SJSA1 (cell line): ENCODE data around the gene EML5. TPM values are rescaled to one million over a fixed set of nuclear protein-coding genes. Genes with fewer than 3 reads are reported as not detected.

Experiments used
- DNase-seq, 2 experiments: peaks; one replicate each; pipeline ENCODE4 v3.0.0-alpha.2; 2015 to 2020; ENCODE audit warnings: low spot score in 2 of 2, low read depth in 1 of 2
- H3K27ac ChIP-seq: fragments of 250-450 bp; sonication (Bioruptor Pico); 2 replicates; pipeline ENCODE4 v1.5.1; 2020; ENCODE audit warnings: mild to moderate bottlenecking, moderate library complexity
- H3K27me3 ChIP-seq: fragments of 250-450 bp; sonication (Bioruptor Pico); replicated peaks from 2 replicates; pipeline ENCODE4 v1.5.1; 2020; ENCODE audit warnings: mild to moderate bottlenecking, moderate library complexity
- H3K36me3 ChIP-seq: fragments of 250-450 bp; sonication (Bioruptor Pico); 2 replicates; pipeline ENCODE4 v1.5.1; 2020; ENCODE audit warnings: mild to moderate bottlenecking
- H3K4me1 ChIP-seq: fragments of 250-450 bp; sonication (Bioruptor Pico); replicated peaks from 2 replicates; pipeline ENCODE4 v1.6.1; 2021; ENCODE audit warnings: mild to moderate bottlenecking
- H3K4me3 ChIP-seq: fragments of 250-450 bp; sonication (Bioruptor Pico); 2 replicates; pipeline ENCODE4 v1.5.1; 2020; ENCODE audit warnings: mild to moderate bottlenecking
- H3K9me3 ChIP-seq: fragments of 250-450 bp; sonication (Bioruptor Pico); replicated peaks from 2 replicates; pipeline ENCODE4 v1.5.1; 2020; ENCODE audit warnings: mild to moderate bottlenecking
- total RNA-seq: library from RNA; depleted of rRNA; stranded (reverse); fragments of >200 nt; shearing (Covaris generic); gene quantifications from 2 replicates; pipeline ENCODE4 v1.2.3, GENCODE V29; 2014

Gene EML5
- total RNA-seq, 1 experiment from 2014 or later, result not detected

DNA sequence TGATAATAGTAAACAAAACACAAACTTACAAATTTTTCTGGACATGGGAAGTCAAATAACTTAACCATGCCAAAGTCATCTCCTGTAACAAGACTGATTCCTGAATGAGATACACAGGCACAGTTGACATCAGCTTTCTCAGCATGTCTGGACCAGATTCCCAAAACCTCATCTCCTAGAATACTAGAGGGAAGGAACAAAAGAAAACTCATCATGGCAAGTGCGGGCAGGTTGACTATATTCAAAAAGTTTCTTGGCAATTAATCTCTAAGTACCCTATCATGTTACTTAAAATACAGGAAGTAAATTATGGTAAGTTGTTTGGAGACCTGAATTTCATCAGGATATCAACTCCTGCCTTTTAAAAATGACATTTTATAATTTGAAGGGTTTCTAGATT, 176.1 kb downstream of the EML5 start:
- no peak overlapping the region for H3K4me3 ChIP-seq
- peaks cover 11% of the 10 kb centered on the region for H3K36me3 ChIP-seq
- no peak overlapping the region for H3K27ac ChIP-seq
- H3K9me3 ChIP-seq, result no peaks in the 10 kb centered on the region
- peaks cover 25% of the 10 kb centered on the region for H3K4me1 ChIP-seq
- H3K27me3 ChIP-seq, result no peaks in the 10 kb centered on the region
- no peak for DNase-seq

DNA sequence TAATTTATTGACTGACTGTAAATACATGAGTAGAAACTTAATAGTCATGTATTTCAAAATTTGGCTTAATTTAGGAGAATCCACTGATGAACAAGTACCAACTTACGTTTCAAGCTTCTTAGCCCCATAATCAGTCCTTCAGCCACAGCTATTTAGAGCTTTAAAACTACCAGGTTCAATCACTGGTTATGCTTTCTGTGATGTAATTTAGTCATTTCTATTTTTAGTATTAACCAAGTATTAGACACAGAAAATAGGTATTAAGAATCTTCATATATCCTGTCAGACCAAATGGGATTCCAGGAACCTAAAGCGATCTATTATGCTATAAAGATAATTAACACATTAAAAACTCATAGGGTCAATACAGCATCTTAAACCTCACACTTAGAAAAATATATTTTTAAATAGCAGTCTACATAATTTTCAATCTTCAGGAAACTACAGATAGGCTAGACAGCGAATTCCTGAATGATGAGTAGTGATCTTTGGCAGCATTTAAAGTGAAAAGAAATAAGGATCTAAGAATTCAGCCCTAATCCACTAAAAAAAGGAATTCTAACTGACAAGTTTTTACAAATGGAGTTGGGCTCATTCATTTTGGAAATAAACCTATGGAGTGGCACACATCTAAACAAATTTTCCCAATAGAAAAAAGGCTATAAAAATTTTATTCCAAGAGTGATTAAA, 178.4 kb downstream of the EML5 start:
- H3K4me3 ChIP-seq, result no peak overlapping the region
- H3K4me1 ChIP-seq, result peaks cover 25% of the 10 kb centered on the region
- H3K27ac ChIP-seq, result peak overlapping the region; percentile 38
- H3K9me3 ChIP-seq, result no peaks in the 10 kb centered on the region
- H3K27me3 ChIP-seq, result no peaks in the 10 kb centered on the region
- H3K36me3 ChIP-seq, result peaks cover 29% of the 10 kb centered on the region
- DNase-seq, result peak in 1 of 2 experiments; percentile 64

DNA sequence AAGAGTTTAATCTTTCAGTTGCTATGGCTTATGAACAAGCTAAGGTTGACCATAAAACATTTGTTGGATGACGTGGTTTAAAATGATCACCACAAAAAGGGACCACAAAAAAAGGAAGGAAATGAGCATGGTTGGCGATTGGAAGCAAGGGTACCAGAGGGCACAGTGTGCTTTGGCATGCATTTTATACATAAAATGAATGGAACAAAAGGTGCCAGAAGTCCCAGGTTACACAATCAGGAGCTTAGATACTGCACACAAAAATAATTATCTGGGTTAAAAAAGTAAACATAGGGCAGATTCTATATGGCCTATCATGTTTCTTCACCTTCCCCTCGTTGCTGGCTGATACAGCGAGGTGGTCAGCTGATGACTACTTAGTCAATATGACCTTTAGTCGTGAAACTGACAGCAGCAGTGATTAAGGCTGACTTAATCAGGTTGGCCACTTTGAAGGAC, 179.2 kb downstream of the EML5 start:
- no peaks in the 10 kb centered on the region for H3K9me3 ChIP-seq
- H3K36me3 ChIP-seq, result peaks cover 37% of the 10 kb centered on the region
- H3K27ac ChIP-seq, result peak overlapping the region; percentile 38; the same call in 1 of the 2 replicates
- DNase-seq, result peak in 1 of 2 experiments; percentile 3
- peaks cover 25% of the 10 kb centered on the region for H3K4me1 ChIP-seq
- no peak overlapping the region for H3K4me3 ChIP-seq
- no peaks in the 10 kb centered on the region for H3K27me3 ChIP-seq

DNA sequence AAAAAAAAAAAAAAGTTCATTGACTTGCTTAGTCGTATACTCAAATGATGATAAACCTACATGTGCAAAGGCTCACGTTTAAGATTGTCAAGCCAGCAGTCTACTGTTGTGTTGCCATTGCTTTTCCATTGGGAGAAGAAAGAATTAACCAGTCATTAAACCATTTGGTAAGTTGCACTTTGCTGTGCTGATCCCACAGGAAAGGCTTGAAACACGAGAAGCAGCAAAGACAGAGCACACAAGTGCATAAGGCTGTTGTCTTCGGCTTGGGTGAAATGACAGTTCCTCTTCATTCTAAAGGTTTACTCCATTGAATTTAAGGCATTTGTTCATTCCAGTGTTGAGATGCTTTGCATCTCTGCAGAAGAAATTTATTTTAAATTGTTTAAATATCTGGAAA, 179.8 kb downstream of the EML5 start:
- no peak for DNase-seq
- no peaks in the 10 kb centered on the region for H3K27me3 ChIP-seq
- no peaks in the 10 kb centered on the region for H3K9me3 ChIP-seq
- H3K27ac ChIP-seq, result no peak overlapping the region
- peaks cover 25% of the 10 kb centered on the region for H3K4me1 ChIP-seq
- H3K4me3 ChIP-seq, result no peak overlapping the region
- peaks cover 40% of the 10 kb centered on the region for H3K36me3 ChIP-seq

DNA sequence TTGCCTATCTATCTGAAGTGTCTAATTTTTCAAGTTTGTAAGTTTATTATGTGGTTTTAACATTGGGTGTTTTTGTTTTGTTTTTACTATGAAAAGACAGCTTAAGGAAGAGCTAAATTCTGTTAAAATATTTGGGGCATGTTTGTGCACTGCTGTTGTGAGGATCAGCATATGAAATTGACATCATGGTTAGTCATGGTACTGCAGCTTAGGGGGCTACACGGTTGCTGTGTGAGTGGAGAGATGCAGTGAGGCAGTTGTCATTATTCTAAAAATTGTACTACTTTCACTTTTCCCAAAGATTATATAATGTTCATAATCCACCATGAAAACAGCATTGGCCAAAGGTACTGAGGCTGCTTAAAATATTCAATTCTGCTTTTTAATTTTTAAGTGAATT, 180.9 kb downstream of the EML5 start:
- Histone ChIP-seq H3K36me3 (peaks cover 43% of the 10 kb centered on the region), H3K9me3 (no peaks in the 10 kb centered on the region), H3K27ac (no peak overlapping the region), H3K27me3 (no peaks in the 10 kb centered on the region), H3K4me1 (peaks cover 25% of the 10 kb centered on the region), H3K4me3 (no peak overlapping the region)
- DNase-seq, result no peak

DNA sequence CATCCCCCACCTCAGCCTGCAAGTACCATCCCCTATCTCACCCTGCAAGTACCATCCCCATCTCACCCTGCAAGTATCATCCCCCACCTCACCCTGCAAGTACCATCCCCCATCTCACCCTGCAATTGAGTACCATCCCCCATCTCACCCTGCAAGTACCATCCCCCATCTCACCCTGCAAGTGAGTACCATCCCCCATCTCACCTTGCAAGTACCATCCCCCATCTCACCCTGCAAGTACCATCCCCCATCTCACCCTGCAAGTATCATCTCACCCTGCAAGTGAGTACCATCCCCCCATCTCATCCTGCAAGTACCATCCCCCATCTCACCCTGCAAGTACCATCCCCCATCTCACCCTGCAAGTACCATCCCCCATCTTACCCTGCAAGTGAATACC, 184.9 kb downstream of the EML5 start:
- DNase-seq, result no peak
- no peaks in the 10 kb centered on the region for H3K9me3 ChIP-seq
- H3K4me3 ChIP-seq, result no peak overlapping the region
- no peaks in the 10 kb centered on the region for H3K27me3 ChIP-seq
- peaks cover 69% of the 10 kb centered on the region for H3K36me3 ChIP-seq
- peaks cover 3% of the 10 kb centered on the region for H3K4me1 ChIP-seq
- H3K27ac ChIP-seq, result no peak overlapping the region

DNA sequence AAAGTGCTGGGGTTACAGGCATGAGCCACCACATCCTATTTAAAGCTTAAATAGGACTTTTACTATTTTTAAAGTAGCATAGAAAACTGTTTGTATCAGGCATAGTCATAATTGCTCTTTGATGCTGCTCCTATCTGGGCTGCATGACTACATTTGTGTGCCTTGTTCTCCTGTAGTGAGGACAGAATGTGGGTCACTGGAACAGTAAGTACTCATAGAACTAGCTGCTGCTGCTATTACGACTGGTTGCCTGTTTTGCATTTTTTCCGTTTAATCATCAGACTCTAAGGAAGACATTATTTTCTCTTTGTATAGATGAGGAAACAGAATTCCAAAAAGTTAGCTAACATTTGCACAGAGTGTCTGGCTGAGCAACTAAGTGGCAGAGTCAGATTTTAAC, 187.2 kb downstream of the EML5 start:
- H3K4me1 ChIP-seq, result no peaks in the 10 kb centered on the region
- H3K27me3 ChIP-seq, result no peaks in the 10 kb centered on the region
- no peak overlapping the region for H3K4me3 ChIP-seq
- no peak overlapping the region for H3K27ac ChIP-seq
- H3K36me3 ChIP-seq, result peaks cover 72% of the 10 kb centered on the region
- no peak for DNase-seq
- H3K9me3 ChIP-seq, result no peaks in the 10 kb centered on the region

DNA sequence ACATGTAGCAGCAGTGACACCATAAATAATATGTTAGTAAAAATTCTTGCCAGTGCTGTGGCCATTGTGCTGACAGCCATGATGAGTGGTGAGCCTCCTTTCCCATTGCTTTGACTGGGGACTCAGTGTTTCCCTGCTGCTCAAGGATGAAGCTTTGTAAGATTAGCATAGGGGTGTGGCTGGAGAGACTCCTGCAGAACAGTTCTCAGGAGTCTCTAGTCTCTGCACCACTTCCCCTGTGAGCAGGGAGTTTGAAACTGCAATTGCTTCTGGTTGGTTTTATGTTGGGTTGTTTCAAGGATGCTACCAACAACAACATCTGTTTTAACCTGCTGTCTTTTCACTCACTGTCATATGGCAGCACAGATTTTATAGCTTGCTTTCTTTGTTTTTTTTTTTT, 188.5 kb downstream of the EML5 start:
- no peaks in the 10 kb centered on the region for H3K9me3 ChIP-seq
- no peak for DNase-seq
- H3K27ac ChIP-seq, result no peak overlapping the region
- no peak overlapping the region for H3K4me3 ChIP-seq
- H3K4me1 ChIP-seq, result no peaks in the 10 kb centered on the region
- peaks cover 74% of the 10 kb centered on the region for H3K36me3 ChIP-seq
- H3K27me3 ChIP-seq, result no peaks in the 10 kb centered on the region

DNA sequence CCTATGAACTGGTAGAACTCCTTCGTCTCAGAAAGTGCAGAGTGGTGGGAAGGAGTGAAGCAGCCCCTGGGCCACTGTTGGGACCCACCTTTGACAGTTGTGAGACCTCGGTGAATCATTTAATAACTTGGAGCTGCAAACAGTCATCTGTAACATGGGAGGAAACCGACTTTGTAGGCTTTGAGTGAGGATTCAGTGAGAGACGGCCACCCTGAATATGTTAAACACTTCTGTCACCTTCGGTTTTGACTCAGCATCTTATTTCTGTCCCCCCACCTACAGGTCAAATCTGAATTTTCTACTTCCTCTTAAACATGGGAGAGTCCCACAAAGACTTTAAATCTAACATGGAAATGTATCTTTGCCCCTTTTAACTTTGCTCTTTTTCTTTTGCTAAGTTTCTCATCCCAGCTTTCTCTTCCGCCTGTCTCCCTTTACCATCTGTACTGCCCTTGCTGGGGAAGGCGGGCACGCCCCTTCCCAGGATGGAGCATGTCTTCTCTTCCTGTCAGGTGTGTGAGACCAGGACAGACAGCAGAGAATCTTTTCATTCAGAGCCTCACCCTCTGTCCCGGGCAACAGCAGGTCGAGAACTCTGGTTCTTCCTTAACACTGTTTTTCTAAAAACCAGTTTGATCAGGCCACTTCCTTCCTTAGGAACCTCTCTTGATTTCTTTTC, 192.9 kb downstream of the EML5 start:
- no peak for DNase-seq
- Histone ChIP-seq H3K4me3 (no peak overlapping the region), H3K4me1 (no peaks in the 10 kb centered on the region), H3K36me3 (peaks cover 87% of the 10 kb centered on the region), H3K27me3 (no peaks in the 10 kb centered on the region), H3K27ac (no peak overlapping the region), H3K9me3 (no peaks in the 10 kb centered on the region)

DNA sequence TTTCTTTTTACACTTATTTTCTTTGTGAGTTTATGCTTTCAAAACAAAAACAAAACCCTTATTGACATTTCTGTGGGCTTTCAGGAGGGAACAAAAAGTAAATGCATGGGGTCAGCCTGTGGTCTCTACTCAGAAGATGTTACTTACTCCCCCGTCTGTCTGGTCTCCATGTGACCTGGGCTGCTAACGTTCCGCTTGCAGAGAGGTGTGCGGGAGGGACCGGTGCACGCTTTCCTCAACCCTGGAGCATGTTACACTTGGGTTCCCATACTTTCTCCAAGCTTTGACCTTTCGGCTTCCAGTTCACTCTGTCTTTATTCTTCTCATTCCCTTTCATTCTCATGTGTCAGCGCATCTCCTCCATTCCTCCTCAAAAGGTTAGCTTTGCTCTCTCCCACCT, 193.4 kb downstream of the EML5 start:
- Histone ChIP-seq H3K9me3 (no peaks in the 10 kb centered on the region), H3K27ac (no peak overlapping the region), H3K36me3 (peaks cover 89% of the 10 kb centered on the region), H3K27me3 (no peaks in the 10 kb centered on the region), H3K4me1 (no peaks in the 10 kb centered on the region), H3K4me3 (no peak overlapping the region)
- no peak for DNase-seq

DNA sequence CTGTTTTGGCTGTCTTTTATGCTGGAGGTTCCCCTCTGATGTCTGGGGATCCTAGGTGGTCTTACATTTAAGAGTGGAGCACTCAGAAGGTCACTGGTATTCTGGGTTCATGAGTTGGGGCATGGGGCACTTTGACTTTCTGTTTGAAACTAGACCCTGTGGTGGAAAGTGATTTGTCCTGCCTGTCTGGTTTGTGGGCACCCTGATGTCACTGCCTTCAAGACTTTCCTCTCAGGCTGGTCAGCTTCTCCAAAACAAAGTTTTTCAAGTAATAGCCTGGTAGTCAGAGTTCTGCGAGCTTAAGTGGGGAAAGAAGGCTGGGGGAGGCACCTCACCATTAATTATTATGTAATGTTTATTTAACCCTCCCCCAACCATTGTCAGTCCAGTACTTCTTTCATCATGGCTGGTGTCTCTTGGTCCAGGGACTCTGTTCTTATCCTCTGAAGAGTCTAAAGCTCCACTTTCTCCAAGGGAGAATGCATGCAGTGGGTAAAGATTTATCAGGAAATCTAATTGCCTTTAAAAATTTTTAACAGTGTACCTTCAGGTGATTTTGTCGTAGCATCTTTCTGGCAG, 194.6 kb downstream of the EML5 start:
- DNase-seq, result no peak
- H3K27me3 ChIP-seq, result no peaks in the 10 kb centered on the region
- H3K9me3 ChIP-seq, result no peaks in the 10 kb centered on the region
- H3K4me3 ChIP-seq, result no peak overlapping the region
- no peak overlapping the region for H3K27ac ChIP-seq
- H3K36me3 ChIP-seq, result peaks cover 90% of the 10 kb centered on the region
- H3K4me1 ChIP-seq, result no peaks in the 10 kb centered on the region

DNA sequence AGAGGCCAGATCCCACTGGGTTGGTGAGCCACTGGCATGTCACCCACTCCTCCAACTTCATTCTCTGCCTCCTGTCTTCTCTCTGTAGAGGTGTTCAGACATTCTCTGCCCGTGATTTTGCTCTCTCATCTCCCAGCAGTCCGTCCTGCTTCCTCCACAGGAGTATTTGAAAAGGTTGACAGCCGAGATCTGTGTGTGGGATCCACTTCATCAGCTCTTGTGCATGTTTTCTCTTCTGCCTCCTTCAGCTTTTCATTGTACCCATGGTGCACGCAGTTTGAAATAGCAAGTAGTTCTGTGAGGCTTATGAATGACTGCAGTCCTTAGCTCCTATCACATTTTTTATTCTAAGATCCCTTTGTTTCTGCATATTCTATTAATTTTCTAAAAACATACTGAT, 195.2 kb downstream of the EML5 start:
- H3K27ac ChIP-seq, result no peak overlapping the region
- no peaks in the 10 kb centered on the region for H3K9me3 ChIP-seq
- H3K36me3 ChIP-seq, result peaks cover 88% of the 10 kb centered on the region
- DNase-seq, result no peak
- no peaks in the 10 kb centered on the region for H3K4me1 ChIP-seq
- H3K4me3 ChIP-seq, result no peak overlapping the region
- H3K27me3 ChIP-seq, result no peaks in the 10 kb centered on the region

DNA sequence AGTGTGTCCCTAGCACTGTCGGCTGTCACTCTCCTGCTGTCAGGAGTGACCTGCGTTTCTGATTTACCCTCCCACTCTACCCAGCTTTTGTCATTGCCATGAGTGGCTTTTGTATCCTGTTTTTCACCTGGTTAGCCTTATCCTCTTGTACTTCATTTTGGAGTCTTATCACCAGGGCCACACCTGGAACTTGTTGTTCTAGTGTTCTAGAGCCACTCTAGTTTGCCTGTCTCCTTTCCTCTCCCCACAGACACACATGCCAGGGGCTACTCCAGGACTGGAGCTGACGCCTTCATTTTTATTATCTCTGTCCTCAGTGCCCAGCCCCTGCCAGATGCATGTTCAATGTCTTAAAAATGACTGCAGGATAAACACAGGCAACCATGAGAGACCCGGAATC, 195.7 kb downstream of the EML5 start:
- H3K4me3 ChIP-seq, result no peak overlapping the region

DNA sequence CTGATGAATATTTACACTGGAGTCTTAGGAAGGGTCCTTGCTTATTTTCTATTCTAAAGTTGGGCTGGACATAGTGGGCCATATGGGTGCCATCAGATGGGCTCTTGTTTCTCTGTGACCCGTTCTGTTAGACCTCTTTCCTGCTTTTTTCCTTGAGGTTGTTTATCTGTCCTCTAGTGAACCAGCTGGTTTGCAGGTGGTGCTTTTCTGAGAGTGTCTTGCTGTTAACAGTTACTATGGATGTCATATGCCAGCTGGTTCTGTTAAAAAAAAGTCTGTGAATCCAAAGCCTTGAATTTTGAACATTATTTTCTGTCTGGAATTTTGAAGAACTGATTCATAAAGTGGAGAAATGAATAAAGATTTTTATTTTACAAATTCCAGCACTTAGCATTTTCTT, 200.7 kb downstream of the EML5 start:
- DNase-seq, result no peak
- Histone ChIP-seq H3K4me3 (no peak overlapping the region), H3K9me3 (no peaks in the 10 kb centered on the region), H3K36me3 (peaks cover 81% of the 10 kb centered on the region), H3K4me1 (no peaks in the 10 kb centered on the region), H3K27me3 (no peaks in the 10 kb centered on the region), H3K27ac (no peak overlapping the region)

More for the DNA sequence above, 195.7 kb downstream of the EML5 start:
- Histone ChIP-seq H3K27ac (no peak overlapping the region), H3K4me1 (no peaks in the 10 kb centered on the region), H3K27me3 (no peaks in the 10 kb centered on the region), H3K9me3 (no peaks in the 10 kb centered on the region), H3K36me3 (peaks cover 84% of the 10 kb centered on the region)
- DNase-seq, result no peak
